GM21737 (cell line): ENCODE results near the gene DHX29.
"Not testable (repeated sequence)": the region's sequence is repeated elsewhere in the genome, so short reads cannot be mapped to it uniquely, and the experiment has no call there.

Source experiments
- ATAC-seq: cut with Tn5 transposase; IDR thresholded peaks from one replicate; pipeline ENCODE4 v1.9.1; 2021; ENCODE audit warnings: mild to moderate bottlenecking, moderate library complexity; ENCODE audit not compliant: unreplicated experiment

The DHX29 gene

GRCh38 chr5:55307383-55308253, at the start of gene DHX29, which contains the start of gene MTREX:
Gene DHX29 (minus strand): TSS chr5:55307694. CDS start chr5:55307573, 121 bp downstream.
Gene MTREX (plus strand): TSS chr5:55307989. CDS start chr5:55308014, 25 bp downstream.
- ATAC-seq: peak; percentile 88

- ATAC-seq: no peak
These were observed 49.4 kb upstream of the DHX29 start for GRCh38 chr5:55356896-55357295.

- ATAC-seq: no peak
These were observed 43.3 kb upstream of the DHX29 start for GRCh38 chr5:55350754-55351153.

- ATAC-seq: no peak
These were observed 40.3 kb upstream of the DHX29 start for GRCh38 chr5:55347786-55348185.

- ATAC-seq: no peak
These were observed 37.8 kb upstream of the DHX29 start for GRCh38 chr5:55345327-55345726.

- no peak for ATAC-seq
These were observed 37.0 kb upstream of the DHX29 start for GRCh38 chr5:55344392-55344992.

GRCh38 chr5:55343609-55344008, 36.1 kb upstream of the DHX29 start:
- ATAC-seq: no peak

GRCh38 chr5:55343107-55343506, 35.6 kb upstream of the DHX29 start:
- ATAC-seq: no peak

GRCh38 chr5:55338810-55339243, 31.3 kb upstream of the DHX29 start:
- ATAC-seq: peak; percentile 52

GRCh38 chr5:55338092-55338613, 30.7 kb upstream of the DHX29 start:
- no peak for ATAC-seq

- ATAC-seq: no peak
These were observed 26.3 kb upstream of the DHX29 start for GRCh38 chr5:55333811-55334210.

GRCh38 chr5:55333017-55333416, 25.5 kb upstream of the DHX29 start:
- no peak for ATAC-seq

GRCh38 chr5:55331321-55331720, 23.8 kb upstream of the DHX29 start:
- no peak for ATAC-seq

GRCh38 chr5:55327281-55327680, 19.8 kb upstream of the DHX29 start:
- ATAC-seq: no peak

- no peak for ATAC-seq
These were observed 18.1 kb upstream of the DHX29 start for GRCh38 chr5:55325621-55326020.

- ATAC-seq: no peak
These were observed 17.4 kb upstream of the DHX29 start for GRCh38 chr5:55324815-55325418.

GRCh38 chr5:55324006-55324405, 16.5 kb upstream of the DHX29 start:
- ATAC-seq: no peak

- ATAC-seq: no peak
These were observed 13.1 kb upstream of the DHX29 start for GRCh38 chr5:55320571-55320970.

- no peak for ATAC-seq
These were observed 12.0 kb upstream of the DHX29 start for GRCh38 chr5:55319491-55319890.

- not testable (repeated sequence) for ATAC-seq
These were observed 10.7 kb upstream of the DHX29 start for GRCh38 chr5:55318237-55318636.

GRCh38 chr5:55316837-55317236, 9.3 kb upstream of the DHX29 start:
- no peak for ATAC-seq
